NCI-H1436 treated with DMSO at 0.1 percent for 48 hours (cell line): ENCODE measurements around the gene MTHFSD.

Source experiments
- DNase-seq: peaks from one replicate; lab custom pipeline; 2025; lab: John Stamatoyannopoulos, UW

The MTHFSD gene

GRCh38 chr16:86550281-86550680, 4.8 kb downstream of the MTHFSD start:
- DNase-seq, result no peak

GRCh38 chr16:86549893-86550190, 5.2 kb downstream of the MTHFSD start:
- DNase-seq, result no peak

- no peak for DNase-seq
Observed at GRCh38 chr16:86549076-86549892, 5.8 kb downstream of the MTHFSD start.

GRCh38 chr16:86547286-86547685, 7.7 kb downstream of the MTHFSD start:
- no peak for DNase-seq

GRCh38 chr16:86546638-86547013, 8.4 kb downstream of the MTHFSD start:
- no peak for DNase-seq

GRCh38 chr16:86545954-86546637, 8.9 kb downstream of the MTHFSD start:
- no peak for DNase-seq

GRCh38 chr16:86545481-86545880, 9.6 kb downstream of the MTHFSD start:
- DNase-seq, result no peak

GRCh38 chr16:86542756-86543750, 12.0 kb downstream of the MTHFSD start:
- DNase-seq, result no peak

- DNase-seq, result no peak
Observed at GRCh38 chr16:86541560-86541959, 13.5 kb downstream of the MTHFSD start.

GRCh38 chr16:86540894-86541293, 14.1 kb downstream of the MTHFSD start:
- DNase-seq, result no peak

- DNase-seq, result no peak
Observed at GRCh38 chr16:86538196-86538780, 16.7 kb downstream of the MTHFSD start.

- no peak for DNase-seq
Observed at GRCh38 chr16:86537486-86537885, 17.5 kb downstream of the MTHFSD start.

- no peak for DNase-seq
Observed at GRCh38 chr16:86536621-86537020, 18.4 kb downstream of the MTHFSD start.

GRCh38 chr16:86534779-86535615, 20.0 kb downstream of the MTHFSD start:
- DNase-seq, result no peak

- DNase-seq, result no peak
Observed at GRCh38 chr16:86533767-86534351, 21.2 kb downstream of the MTHFSD start.

GRCh38 chr16:86533076-86533475, 22.0 kb downstream of the MTHFSD start:
- DNase-seq, result no peak

GRCh38 chr16:86532526-86532815, 22.6 kb downstream of the MTHFSD start:
- DNase-seq, result no peak

- no peak for DNase-seq
Observed at GRCh38 chr16:86531641-86532525, 23.2 kb downstream of the MTHFSD start.

- DNase-seq, result no peak
Observed at GRCh38 chr16:86531191-86531545, 23.9 kb downstream of the MTHFSD start.
